ENCODE results near the gene FALEC. TPM values are rescaled to one million over a fixed set of nuclear protein-coding genes. Genes with fewer than 3 reads are reported as not detected.

Gene FALEC
- total and polyA plus RNA-seq, 9 of the 15 experiments (the other 6 are each of a cell fraction or from before 2014, with no cell fraction given): 0.15 to 1.8 (median 0.53) TPM; not detected in 5

- TF ChIP-seq PBX2 (CRISPR knock-in tag; IDR thresholded peaks at IDR 0.05; ENCODE audit: low read depth) (no peak), PBX2 (tag; conservative IDR thresholded peaks at IDR 0.05; ENCODE audit: low read depth) (0 out of 2 replicates have a peak, but pooled peaks have one; percentile 11), RB1 (IDR thresholded peaks at IDR 0.05; ENCODE audit: low read depth) (no peak), HSF4 (CRISPR knock-in tag; IDR thresholded peaks at IDR 0.05; ENCODE audit: borderline replicate concordance) (no peak), SMAD3 (CRISPR knock-in tag; conservative IDR thresholded peaks at IDR 0.05) (no peak), ZNF174 (CRISPR knock-in tag; IDR thresholded peaks at IDR 0.05) (no peak), MEF2A (IDR thresholded peaks at IDR 0.05; ENCODE audit: control insufficient read depth, low read depth, low read length) (no peak), ZNF511 (CRISPR knock-in tag; IDR thresholded peaks at IDR 0.05) (no peak), ZFP1 (CRISPR knock-in tag; IDR thresholded peaks at IDR 0.05) (no peak), IFI16 (CRISPR knock-in tag; IDR thresholded peaks at IDR 0.05) (no peak), ELK1 (CRISPR knock-in tag; IDR thresholded peaks at IDR 0.05) (no peak), ZNF75A (CRISPR knock-in tag; IDR thresholded peaks at IDR 0.05) (no peak), ZNF561 (CRISPR knock-in tag; conservative IDR thresholded peaks at IDR 0.05) (no peak), E2F6 (IDR thresholded peaks at IDR 0.05; ENCODE audit: borderline replicate concordance in 1 of 2, extremely low read depth in 1 of 2, insufficient read depth in 1 of 2, insufficient read length in 1 of 2, low read depth in 1 of 2, low read length in 1 of 2, poor library complexity in 1 of 2, severe bottlenecking in 1 of 2) (no peak), ZNF121 (CRISPR knock-in tag; conservative IDR thresholded peaks at IDR 0.05) (no peak), YBX1 (IDR thresholded peaks at IDR 0.05) (no peak), MYC (IDR thresholded peaks at IDR 0.05; ENCODE audit: low read depth, low read length) (no peak), MYC (CRISPR knock-in tag; IDR thresholded peaks at IDR 0.05; ENCODE audit: borderline replicate concordance, low read depth) (no peak), TRIM28 (IDR thresholded peaks at IDR 0.05) (no peak), CTBP1 (IDR thresholded peaks at IDR 0.05; ENCODE audit: borderline replicate concordance) (peak; percentile 94), ILF3 (IDR thresholded peaks at IDR 0.05; ENCODE audit: borderline replicate concordance) (no peak), PTRF (tag; IDR thresholded peaks at IDR 0.05) (no peak)
Observed at GRCh38 chr1:150552128-150552910, 36.8 kb downstream of the FALEC start (continued).

All from K562 (cell line).